Mesendoderm (in vitro differentiated cells): ENCODE results near the gene NR1I3.

Experiments used
- DNase-seq: peaks from one replicate; pipeline ENCODE4 v3.0.0; 2013
- H2AK5ac ChIP-seq: 2 replicates; pipeline ENCODE4 v1.6.1; 2013; ENCODE audit warnings: low read length, inconsistent platforms
- H2BK120ac ChIP-seq: 2 replicates; pipeline ENCODE4 v1.6.1; 2013; ENCODE audit warnings: low read depth, mild to moderate bottlenecking, low read length, moderate library complexity, mixed read lengths
- H2BK15ac ChIP-seq: replicated peaks from 2 replicates; pipeline ENCODE4 v1.6.1; 2013; ENCODE audit warnings: low read depth, mild to moderate bottlenecking, moderate library complexity
- H2BK5ac ChIP-seq: 2 replicates; pipeline ENCODE4 v1.6.1; 2013; ENCODE audit warnings: low read length, inconsistent platforms
- H3K18ac ChIP-seq: 2 replicates; pipeline ENCODE4 v1.6.1; 2013; ENCODE audit warnings: mild to moderate bottlenecking, low read length, mixed read lengths
- H3K23ac ChIP-seq: one replicate; pipeline ENCODE4 v1.6.1; 2013; ENCODE audit warnings: low read length
- H3K27ac ChIP-seq: 2 replicates; pipeline ENCODE4 v1.5.1; 2013; ENCODE audit warnings: low read depth, mild to moderate bottlenecking, inconsistent platforms, low read length, moderate library complexity
- H3K27me3 ChIP-seq: 2 replicates; pipeline ENCODE4 v1.6.1; 2013; ENCODE audit warnings: low read length, control low read depth, mild to moderate bottlenecking, inconsistent platforms; ENCODE audit not compliant: insufficient read depth, poor library complexity
- H3K36me3 ChIP-seq: 2 replicates; pipeline ENCODE4 v1.6.1; 2013; ENCODE audit warnings: low read length, inconsistent platforms; ENCODE audit not compliant: control insufficient read depth, insufficient read depth
- H3K4ac ChIP-seq: one replicate; pipeline ENCODE4 v1.6.1; 2013; ENCODE audit warnings: low read depth, mild to moderate bottlenecking, low read length, moderate library complexity
- H3K4me1 ChIP-seq: 2 replicates; pipeline ENCODE4 v1.6.1; 2013; ENCODE audit warnings: low read depth, low read length, inconsistent platforms; ENCODE audit not compliant: control insufficient read depth
- H3K4me2 ChIP-seq: 2 replicates; pipeline ENCODE4 v1.6.1; 2013; ENCODE audit warnings: low read length
- H3K4me3 ChIP-seq: 2 replicates; pipeline ENCODE4 v1.5.1; 2013; ENCODE audit warnings: mild to moderate bottlenecking, low read length
- H3K56ac ChIP-seq: one replicate; pipeline ENCODE4 v1.6.1; 2013; ENCODE audit warnings: low read length
- H3K79me1 ChIP-seq: 2 replicates; pipeline ENCODE4 v1.6.1; 2013; ENCODE audit warnings: low read length, inconsistent platforms
- H3K79me2 ChIP-seq: 2 replicates; pipeline ENCODE4 v1.6.1; 2013; ENCODE audit warnings: mild to moderate bottlenecking, low read length; ENCODE audit not compliant: control insufficient read depth, insufficient read depth
- H3K9ac ChIP-seq: 2 replicates; pipeline ENCODE4 v1.6.1; 2013; ENCODE audit warnings: low read length, inconsistent platforms
- H4K5ac ChIP-seq: one replicate; pipeline ENCODE4 v1.6.1; 2013; ENCODE audit warnings: low read length
- H4K8ac ChIP-seq: one replicate; pipeline ENCODE4 v1.6.1; 2013; ENCODE audit warnings: low read depth, mild to moderate bottlenecking, control low read depth, low read length, moderate library complexity
- WGBS: extraction: QIAGEN DNeasy Blood & Tissue Kit; methylation state at CpG from one replicate; pipeline ENCODE4 v1.1.7; 2013; ENCODE audit warnings: low lambda C conversion rate, missing lambda C conversion rate; ENCODE audit not compliant: insufficient coverage; ENCODE audit errors: extremely low coverage; 5-methylcytosine and 5-hydroxymethylcytosine counted together

The NR1I3 gene

DNA sequence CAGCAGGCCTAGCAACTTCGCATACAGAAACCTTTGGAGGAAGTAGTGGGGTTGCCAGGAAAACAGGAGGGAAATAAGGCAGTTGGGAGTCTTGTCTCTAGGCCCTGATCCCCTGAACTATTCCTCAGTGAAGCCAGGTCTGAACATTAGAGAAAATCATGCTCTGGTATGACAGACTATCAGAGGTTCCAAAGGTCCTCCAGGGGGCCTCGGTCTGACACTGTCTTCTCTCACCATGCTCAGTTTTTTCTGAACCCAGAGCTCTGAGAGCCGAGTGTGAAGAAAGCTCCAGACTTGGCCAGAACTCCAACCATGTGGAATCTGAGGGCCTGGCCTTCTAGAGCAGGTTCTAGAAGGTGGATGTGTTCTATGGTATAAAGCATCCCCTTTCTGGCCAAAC lies 8.1 kb downstream of the NR1I3 start:
- DNase-seq = peak; percentile 64
- Histone ChIP-seq H3K36me3 (no peaks in the 10 kb centered on the region), H3K56ac (no peak overlapping the region), H4K5ac (no peak overlapping the region), H2BK120ac (no peak overlapping the region), H3K4me1 (no peaks in the 10 kb centered on the region), H2AK5ac (no peak overlapping the region), H4K8ac (no peak overlapping the region), H3K4me3 (no peak overlapping the region), H3K79me2 (no peaks in the 10 kb centered on the region), H3K4me2 (no peak overlapping the region), H3K4ac (no peak overlapping the region), H2BK5ac (no peak overlapping the region), H3K23ac (no peak overlapping the region), H3K27ac (no peak overlapping the region), H3K9ac (no peak overlapping the region), H2BK15ac (no peak overlapping the region), H3K27me3 (no peaks in the 10 kb centered on the region), H3K18ac (no peak overlapping the region), H3K79me1 (no peaks in the 10 kb centered on the region)
- WGBS = no CpG with 5 or more reads among the region's 3 CpGs

DNA sequence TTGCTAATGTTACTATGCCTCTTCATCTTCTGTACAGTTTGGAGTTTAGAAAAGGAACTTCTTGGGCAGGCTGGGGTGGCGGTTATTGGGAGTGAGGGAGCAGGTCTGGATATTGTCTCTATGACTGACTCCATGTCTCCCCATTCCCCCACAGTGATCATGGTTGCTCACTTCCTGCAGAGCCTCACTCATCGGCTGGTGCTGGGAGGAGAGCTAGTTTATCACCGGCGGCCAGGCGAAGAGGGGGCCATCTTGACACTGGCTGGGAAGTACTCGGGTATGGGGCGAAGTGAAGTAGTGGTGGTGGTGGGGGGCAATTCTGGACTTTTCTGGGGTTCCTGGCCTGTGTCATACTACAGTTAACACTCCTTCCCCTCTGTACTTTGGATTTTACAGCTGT lies 10.0 kb downstream of the NR1I3 start:
- Histone ChIP-seq H3K18ac (no peak overlapping the region), H3K23ac (no peak overlapping the region), H3K27me3 (no peaks in the 10 kb centered on the region), H3K9ac (no peak overlapping the region), H4K8ac (no peak overlapping the region), H3K56ac (no peak overlapping the region), H3K4me2 (no peak overlapping the region), H2BK15ac (no peak overlapping the region), H3K79me2 (no peaks in the 10 kb centered on the region), H3K4me3 (no peak overlapping the region), H3K36me3 (no peaks in the 10 kb centered on the region), H2BK120ac (no peak overlapping the region), H2BK5ac (no peak overlapping the region), H3K79me1 (no peaks in the 10 kb centered on the region), H2AK5ac (no peak overlapping the region), H4K5ac (no peak overlapping the region), H3K27ac (no peak overlapping the region), H3K4me1 (peaks cover 3% of the 10 kb centered on the region), H3K4ac (no peak overlapping the region)
- no CpG with 5 or more reads among the region's 7 CpGs for WGBS
- no peak for DNase-seq

DNA sequence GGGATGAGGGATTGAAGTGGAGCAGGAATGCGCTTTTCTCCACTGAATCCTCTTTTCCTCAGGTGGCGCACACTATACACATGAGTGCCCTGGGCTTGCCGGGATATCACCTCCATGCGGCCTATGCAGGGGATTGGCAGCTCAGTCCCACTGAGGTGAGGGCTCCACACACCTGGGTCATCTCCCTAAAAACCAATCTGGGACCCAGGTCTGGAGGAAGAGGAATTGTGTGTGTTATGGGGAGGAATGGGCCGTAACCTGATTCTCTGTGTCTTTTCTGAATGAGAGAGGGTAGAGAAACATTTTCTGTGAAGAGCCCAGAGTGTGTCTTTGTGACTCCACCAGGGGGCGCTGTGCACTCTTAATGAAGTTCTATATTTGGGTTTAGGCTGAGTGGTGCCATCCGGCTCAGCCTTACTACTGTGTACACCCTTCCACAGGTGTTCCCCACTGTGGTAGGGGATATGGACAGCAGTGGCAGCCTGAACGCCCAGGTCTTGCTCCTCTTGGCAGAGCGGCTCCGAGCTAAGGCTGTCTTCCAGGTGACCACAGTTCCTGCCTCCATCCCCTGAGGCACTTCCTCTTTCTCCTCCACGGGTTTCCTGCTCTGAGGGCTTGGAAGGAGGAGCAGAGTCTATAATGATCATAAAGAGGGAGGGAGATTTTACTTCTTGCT lies 10.7 kb downstream of the NR1I3 start:
- H3K4ac ChIP-seq = no peak overlapping the region
- H3K4me2 ChIP-seq = peak overlapping the region; percentile 85
- H2BK15ac ChIP-seq = no peak overlapping the region
- peak; percentile 77 for DNase-seq
- no CpG with 5 or more reads among the region's 11 CpGs for WGBS
- H2BK5ac ChIP-seq = peak overlapping the region; percentile 81
- H2BK120ac ChIP-seq = no peak overlapping the region
- no peak overlapping the region for H3K27ac ChIP-seq
- peak overlapping the region; percentile 91 for H2AK5ac ChIP-seq
- no peaks in the 10 kb centered on the region for H3K36me3 ChIP-seq
- peak overlapping the region; percentile 96 for H3K56ac ChIP-seq
- H3K18ac ChIP-seq = no peak overlapping the region
- peak overlapping the region; percentile 84 for H3K9ac ChIP-seq
- H3K27me3 ChIP-seq = no peaks in the 10 kb centered on the region
- H3K4me3 ChIP-seq = no peak overlapping the region
- no peak overlapping the region for H4K8ac ChIP-seq
- no peak overlapping the region for H4K5ac ChIP-seq
- no peak overlapping the region for H3K23ac ChIP-seq
- no peaks in the 10 kb centered on the region for H3K79me2 ChIP-seq
- H3K4me1 ChIP-seq = peaks cover 3% of the 10 kb centered on the region
- no peaks in the 10 kb centered on the region for H3K79me1 ChIP-seq

- H2BK120ac ChIP-seq = no peak overlapping the region
- peak overlapping the region; percentile 60 for H4K8ac ChIP-seq
- H3K27ac ChIP-seq = no peak overlapping the region
- DNase-seq = no peak
- H3K27me3 ChIP-seq = no peaks in the 10 kb centered on the region
- no peak overlapping the region for H3K23ac ChIP-seq
- peak overlapping the region; percentile 96 for H3K56ac ChIP-seq
- no peaks in the 10 kb centered on the region for H3K79me2 ChIP-seq
- WGBS = no CpG with 5 or more reads among the region's 3 CpGs
- H4K5ac ChIP-seq = no peak overlapping the region
- H3K4me3 ChIP-seq = no peak overlapping the region
- no peak overlapping the region for H3K4ac ChIP-seq
- H2AK5ac ChIP-seq = peak overlapping the region; percentile 91
- peak overlapping the region; percentile 84 for H3K9ac ChIP-seq
- no peaks in the 10 kb centered on the region for H3K79me1 ChIP-seq
- peak overlapping the region; percentile 85 for H3K4me2 ChIP-seq
- no peaks in the 10 kb centered on the region for H3K36me3 ChIP-seq
- no peak overlapping the region for H3K18ac ChIP-seq
- no peak overlapping the region for H2BK15ac ChIP-seq
- no peak overlapping the region for H2BK5ac ChIP-seq
- peaks cover 3% of the 10 kb centered on the region for H3K4me1 ChIP-seq
These were observed 11.2 kb downstream of the NR1I3 start for GRCh38 chr1:161226759-161227158.

DNA sequence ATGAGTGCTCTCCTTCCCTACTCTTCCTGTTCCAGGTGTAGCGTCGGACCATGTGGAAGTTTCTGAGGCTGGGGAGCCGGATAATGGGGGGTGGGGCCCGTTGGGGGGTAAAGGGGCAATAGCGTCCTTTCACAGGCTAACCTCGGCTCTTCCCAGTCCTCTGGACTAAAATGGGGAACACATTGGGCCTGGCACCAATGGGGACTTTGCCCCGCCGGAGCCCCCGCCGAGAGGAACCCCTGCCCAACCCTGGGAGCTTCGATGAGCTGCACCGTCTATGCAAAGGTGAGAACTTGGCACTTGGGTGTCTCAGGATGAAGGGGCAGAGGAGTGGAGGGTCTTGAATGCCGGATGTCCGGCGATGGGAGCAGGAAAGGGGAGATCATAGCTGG lies 11.7 kb downstream of the NR1I3 start:
- Histone ChIP-seq H3K23ac (no peak overlapping the region), H3K27ac (no peak overlapping the region), H3K4me3 (peak overlapping the region; percentile 83), H3K4ac (no peak overlapping the region), H3K79me2 (no peaks in the 10 kb centered on the region), H2BK15ac (no peak overlapping the region), H3K27me3 (no peaks in the 10 kb centered on the region), H4K5ac (no peak overlapping the region), H3K56ac (peak overlapping the region; percentile 96), H3K79me1 (no peaks in the 10 kb centered on the region), H2BK5ac (peak overlapping the region; percentile 81), H3K4me1 (peaks cover 3% of the 10 kb centered on the region), H4K8ac (peak overlapping the region; percentile 60), H2AK5ac (no peak overlapping the region), H3K36me3 (no peaks in the 10 kb centered on the region), H2BK120ac (no peak overlapping the region), H3K9ac (peak overlapping the region; percentile 84), H3K4me2 (peak overlapping the region; percentile 85), H3K18ac (peak overlapping the region; percentile 61)
- no CpG with 5 or more reads among the region's 15 CpGs for WGBS
- DNase-seq = no peak
